ENCODE results near the gene NRP1. TPM values are rescaled to one million over a fixed set of nuclear protein-coding genes. Genes with fewer than 3 reads are reported as not detected.
A peak's percentile ranks its signal among the peaks of the same experiment; 100 is the strongest.
"Not testable (repeated sequence)": the region's sequence is repeated elsewhere in the genome, so short reads cannot be mapped to it uniquely, and the experiment has no call there.

Gene NRP1
- total RNA-seq, 1 donor from 2014 or later, result 208 TPM

GRCh38 chr10:33303988-33304387 lies 30.5 kb downstream of the NRP1 start:
- no peak for DNase-seq (ENCODE audit: extremely low spot score, unreplicated experiment)
- Mint-ChIP-seq H3K27ac (ENCODE audit: unreplicated experiment) (peak overlapping the region; percentile 68), H3K27me3 (ENCODE audit: unreplicated experiment) (no peaks in the 10 kb centered on the region), H3K4me1 (ENCODE audit: unreplicated experiment) (peaks cover 72% of the 10 kb centered on the region), H3K36me3 (ENCODE audit: unreplicated experiment) (peaks cover 36% of the 10 kb centered on the region), H3K4me3 (ENCODE audit: unreplicated experiment) (no peak overlapping the region), H3K9me3 (ENCODE audit: unreplicated experiment) (no peaks in the 10 kb centered on the region)
- TF ChIP-seq CTCF (IDR thresholded peaks at IDR 0.05), result no peak

- Mint-ChIP-seq H3K4me3 (ENCODE audit: unreplicated experiment) (no peak overlapping the region), H3K36me3 (ENCODE audit: unreplicated experiment) (peaks cover 39% of the 10 kb centered on the region)
Measured at GRCh38 chr10:33302208-33302829, 32.1 kb downstream of the NRP1 start.

GRCh38 chr10:33301097-33301789 lies 33.2 kb downstream of the NRP1 start:
- Mint-ChIP-seq H3K27me3 (ENCODE audit: unreplicated experiment) (no peaks in the 10 kb centered on the region), H3K4me1 (ENCODE audit: unreplicated experiment) (peaks cover 87% of the 10 kb centered on the region), H3K9me3 (ENCODE audit: unreplicated experiment) (no peaks in the 10 kb centered on the region), H3K4me3 (ENCODE audit: unreplicated experiment) (no peak overlapping the region), H3K36me3 (ENCODE audit: unreplicated experiment) (peaks cover 45% of the 10 kb centered on the region), H3K27ac (ENCODE audit: unreplicated experiment) (peak overlapping the region; percentile 78)
- DNase-seq (ENCODE audit: extremely low spot score, unreplicated experiment), result no peak
- no peak for TF ChIP-seq CTCF (IDR thresholded peaks at IDR 0.05)

More at GRCh38 chr10:33302208-33302829, 32.1 kb downstream of the NRP1 start:
- no peak for TF ChIP-seq CTCF (IDR thresholded peaks at IDR 0.05)
- Mint-ChIP-seq H3K27ac (ENCODE audit: unreplicated experiment) (peak overlapping the region; percentile 68), H3K27me3 (ENCODE audit: unreplicated experiment) (no peaks in the 10 kb centered on the region), H3K4me1 (ENCODE audit: unreplicated experiment) (peaks cover 87% of the 10 kb centered on the region), H3K9me3 (ENCODE audit: unreplicated experiment) (no peaks in the 10 kb centered on the region)
- no peak for DNase-seq (ENCODE audit: extremely low spot score, unreplicated experiment)

- H3K9me3 Mint-ChIP-seq (ENCODE audit: unreplicated experiment); H3K27me3 Mint-ChIP-seq (ENCODE audit: unreplicated experiment); DNase-seq (ENCODE audit: extremely low spot score, unreplicated experiment); H3K4me3 Mint-ChIP-seq (ENCODE audit: unreplicated experiment): not testable (repeated sequence)
- Mint-ChIP-seq H3K36me3 (ENCODE audit: unreplicated experiment) (peaks cover 46% of the 10 kb centered on the region), H3K27ac (ENCODE audit: unreplicated experiment) (peak overlapping the region; percentile 78), H3K4me1 (ENCODE audit: unreplicated experiment) (peaks cover 87% of the 10 kb centered on the region)
Measured at GRCh38 chr10:33300544-33300943, 33.9 kb downstream of the NRP1 start.

DNA sequence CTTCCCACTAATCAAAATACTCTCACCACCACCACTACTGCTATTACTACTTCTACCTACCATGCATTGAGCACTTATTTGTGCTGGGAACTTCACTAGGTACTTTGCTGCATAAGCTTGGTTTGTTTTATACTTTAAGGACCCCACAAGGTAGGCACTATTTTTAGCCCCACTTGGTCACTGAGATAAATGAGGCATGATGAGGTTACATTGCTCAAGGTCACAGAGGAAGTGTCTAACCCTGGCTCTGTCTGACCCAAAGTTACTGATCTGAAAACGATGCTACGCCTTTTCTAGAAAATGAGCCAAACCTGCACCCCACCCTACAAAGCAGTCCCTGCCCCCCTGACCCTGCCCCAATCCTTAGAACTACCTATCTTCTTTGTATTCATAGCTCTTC lies 35.6 kb downstream of the NRP1 start:
- Mint-ChIP-seq H3K9me3 (ENCODE audit: unreplicated experiment) (no peaks in the 10 kb centered on the region), H3K4me1 (ENCODE audit: unreplicated experiment) (peaks cover 84% of the 10 kb centered on the region), H3K27me3 (ENCODE audit: unreplicated experiment) (no peaks in the 10 kb centered on the region), H3K36me3 (ENCODE audit: unreplicated experiment) (peaks cover 46% of the 10 kb centered on the region), H3K27ac (ENCODE audit: unreplicated experiment) (peak overlapping the region; percentile 93), H3K4me3 (ENCODE audit: unreplicated experiment) (no peak overlapping the region)
- TF ChIP-seq CTCF (IDR thresholded peaks at IDR 0.05), result no peak
- DNase-seq (ENCODE audit: extremely low spot score, unreplicated experiment), result no peak

Measured in osteocyte (in vitro differentiated cells).